Right lung (tissue), 10 donors: ENCODE results near the gene PSME3IP1. TPM values are rescaled to one million over a fixed set of nuclear protein-coding genes. Genes with fewer than 3 reads are reported as not detected.

Source experiments
- DNase-seq, 2 donors: peaks; one replicate each; pipeline ENCODE4 v3.0.0-alpha.2; 2013
- long read RNA-seq, 8 donors: transcript quantifications; one replicate each; lab custom pipeline, GENCODE V29; 2026
- polyA plus RNA-seq, 5 donors: library from polyadenylated mRNA; unstranded; fragments of 120-200 nt; gene quantifications; one replicate each; pipeline versions ENCODE4 v1.2.1 to v1.2.3, GENCODE V29; 2013; ENCODE audit warnings: inconsistent platforms in 1 of 5, low replicate concordance in 1 of 5; ENCODE audit not compliant: insufficient read length in 5 of 5, insufficient read depth in 1 of 5

Gene PSME3IP1, protein sequence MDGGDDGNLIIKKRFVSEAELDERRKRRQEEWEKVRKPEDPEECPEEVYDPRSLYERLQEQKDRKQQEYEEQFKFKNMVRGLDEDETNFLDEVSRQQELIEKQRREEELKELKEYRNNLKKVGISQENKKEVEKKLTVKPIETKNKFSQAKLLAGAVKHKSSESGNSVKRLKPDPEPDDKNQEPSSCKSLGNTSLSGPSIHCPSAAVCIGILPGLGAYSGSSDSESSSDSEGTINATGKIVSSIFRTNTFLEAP
- polyA plus RNA-seq, result 100 to 1,000 TPM in 4 of 5 donors, 10 to 100 TPM in 1; 94.0 to 123 (median 115) TPM
- long read RNA-seq, donor 1, transcript FAM192A-201 (7 exons, 2,848 nt), result major isoform, 11 of 32 reads
- long read RNA-seq, donor 1, transcript FAM192A-218 (7 exons, 1,086 nt), result minor isoform, 5 of 32 reads
- long read RNA-seq, donor 1, partial matches to known transcripts, result 6 of 32 reads
- long read RNA-seq, donor 1, other reads (novel, unspliced or antisense), result 7 of 32 reads
- long read RNA-seq, donor 2, transcript FAM192A-201 (7 exons, 2,848 nt), result major isoform, 12 of 15 reads
- long read RNA-seq, donor 2, partial matches to known transcripts, result 0 of 15 reads
- long read RNA-seq, donor 2, other reads (novel, unspliced or antisense), result 0 of 15 reads
- long read RNA-seq, donor 3, transcript FAM192A-201 (7 exons, 2,848 nt), result major isoform, 12 of 23 reads
- long read RNA-seq, donor 3, partial matches to known transcripts, result 5 of 23 reads
- long read RNA-seq, donor 3, other reads (novel, unspliced or antisense), result 0 of 23 reads
- long read RNA-seq, donor 4, transcript FAM192A-201 (7 exons, 2,848 nt), result major isoform, 11 of 24 reads
- long read RNA-seq, donor 4, partial matches to known transcripts, result 8 of 24 reads
- long read RNA-seq, donor 4, other reads (novel, unspliced or antisense), result 0 of 24 reads
- long read RNA-seq, donor 5, transcript FAM192A-201 (7 exons, 2,848 nt), result major isoform, 13 of 25 reads
- long read RNA-seq, donor 5, transcript FAM192A-218 (7 exons, 1,086 nt), result minor isoform, 6 of 25 reads
- long read RNA-seq, donor 5, partial matches to known transcripts, result 5 of 25 reads
- long read RNA-seq, donor 5, other reads (novel, unspliced or antisense), result 0 of 25 reads
- long read RNA-seq, donor 6, transcript FAM192A-201 (7 exons, 2,848 nt), result major isoform, 17 of 31 reads
- long read RNA-seq, donor 6, transcript FAM192A-218 (7 exons, 1,086 nt), result minor isoform, 6 of 31 reads
- long read RNA-seq, donor 6, partial matches to known transcripts, result 5 of 31 reads
- long read RNA-seq, donor 6, other reads (novel, unspliced or antisense), result 0 of 31 reads
- long read RNA-seq, donor 7, transcript FAM192A-201 (7 exons, 2,848 nt), result major isoform, 5 of 13 reads
- long read RNA-seq, donor 7, partial matches to known transcripts, result 0 of 13 reads
- long read RNA-seq, donor 7, other reads (novel, unspliced or antisense), result 0 of 13 reads
- long read RNA-seq, donor 8, transcript FAM192A-201 (7 exons, 2,848 nt), result major isoform, 7 of 8 reads
- long read RNA-seq, donor 8, partial matches to known transcripts, result 0 of 8 reads
- long read RNA-seq, donor 8, other reads (novel, unspliced or antisense), result 0 of 8 reads

DNA sequence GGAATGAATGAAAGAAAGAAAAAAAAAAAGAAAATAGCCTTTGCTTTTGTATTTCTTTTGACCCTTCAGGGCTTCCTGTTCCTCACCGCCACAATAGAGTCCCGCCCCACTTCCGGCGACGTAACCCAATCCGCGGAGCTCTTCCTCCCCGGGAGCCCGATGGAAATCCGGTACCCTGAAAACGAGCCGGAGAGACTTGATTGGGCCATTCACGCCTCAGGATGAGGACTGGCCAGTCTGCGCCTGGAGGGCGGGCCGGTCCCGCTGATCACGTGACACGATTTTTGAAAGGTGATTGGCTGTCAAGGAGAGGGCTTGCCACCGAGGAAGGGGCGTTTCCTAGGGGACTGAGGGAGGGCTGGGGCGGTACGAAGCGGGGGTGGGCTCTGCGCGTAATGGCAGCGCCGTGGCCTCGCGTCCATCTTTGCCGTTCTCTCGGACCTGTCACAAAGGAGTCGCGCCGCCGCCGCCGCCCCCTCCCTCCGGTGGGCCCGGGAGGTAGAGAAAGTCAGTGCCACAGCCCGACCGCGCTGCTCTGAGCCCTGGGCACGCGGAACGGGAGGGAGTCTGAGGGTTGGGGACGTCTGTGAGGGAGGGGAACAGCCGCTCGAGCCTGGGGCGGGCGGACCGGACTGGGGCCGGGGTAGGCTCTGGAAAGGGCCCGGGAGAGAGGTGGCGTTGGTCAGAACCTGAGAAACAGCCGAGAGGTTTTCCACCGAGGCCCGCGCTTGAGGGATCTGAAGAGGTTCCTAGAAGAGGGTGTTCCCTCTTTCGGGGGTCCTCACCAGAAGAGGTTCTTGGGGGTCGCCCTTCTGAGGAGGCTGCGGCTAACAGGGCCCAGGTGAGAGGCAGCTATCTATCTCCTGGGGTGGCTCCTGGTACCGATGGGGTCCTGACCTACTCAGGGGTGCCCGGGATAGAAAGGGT lies at the start of gene PSME3IP1, which contains the start of gene RSPRY1:
PSME3IP1 (minus strand) TSS at position 95 of the 927 bp plus-strand sequence. CDS start 12,185 bp downstream, outside the sequence.
RSPRY1 (plus strand) TSS at position 385 of the 927 bp plus-strand sequence. CDS start 18,330 bp downstream, outside the sequence.
- peak; percentile 99 to 100 for DNase-seq

DNA sequence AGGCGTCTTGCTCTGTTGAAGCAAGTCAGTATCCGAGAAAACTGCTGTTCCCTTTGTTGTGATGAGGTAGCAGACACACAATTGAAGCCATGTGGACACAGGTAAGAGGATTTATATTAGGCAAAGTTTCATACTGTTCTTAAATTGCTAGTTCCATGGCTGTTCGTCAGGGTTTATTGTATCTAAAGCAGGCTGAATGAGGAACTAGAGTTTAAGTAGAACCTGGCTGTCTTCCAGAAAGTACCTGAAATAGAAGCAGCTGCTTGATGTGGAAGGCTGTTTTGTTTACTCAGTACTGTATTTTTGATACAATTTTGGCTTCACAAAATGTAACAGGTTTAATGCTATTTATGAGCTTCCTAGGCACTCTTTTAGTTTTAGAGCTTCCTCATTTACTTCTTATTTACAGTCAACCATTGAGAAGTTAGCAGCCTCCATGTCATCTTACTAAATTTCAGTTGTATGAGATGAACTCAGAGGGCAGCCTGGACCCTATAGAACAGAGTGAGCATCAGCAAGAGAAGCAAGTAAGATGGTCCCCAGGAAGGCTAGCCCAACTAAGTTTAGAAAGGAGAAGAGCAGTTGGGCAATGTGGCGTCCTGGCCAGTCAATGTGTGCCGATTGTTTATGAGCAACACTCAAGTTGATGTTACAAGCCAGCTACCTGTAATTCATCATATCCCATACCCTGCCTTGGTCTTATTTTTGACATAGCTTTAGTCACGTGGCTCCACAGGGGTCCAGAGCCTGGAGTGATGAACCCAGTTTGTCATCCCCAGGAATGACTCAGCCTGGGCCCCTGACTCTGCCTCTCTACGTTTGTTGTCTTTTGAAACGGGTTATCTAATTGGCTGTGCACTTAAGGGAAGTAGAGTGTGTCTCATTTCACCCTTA lies 49.5 kb upstream of the PSME3IP1 start:
- DNase-seq, result peak; percentile 26 to 36

DNA sequence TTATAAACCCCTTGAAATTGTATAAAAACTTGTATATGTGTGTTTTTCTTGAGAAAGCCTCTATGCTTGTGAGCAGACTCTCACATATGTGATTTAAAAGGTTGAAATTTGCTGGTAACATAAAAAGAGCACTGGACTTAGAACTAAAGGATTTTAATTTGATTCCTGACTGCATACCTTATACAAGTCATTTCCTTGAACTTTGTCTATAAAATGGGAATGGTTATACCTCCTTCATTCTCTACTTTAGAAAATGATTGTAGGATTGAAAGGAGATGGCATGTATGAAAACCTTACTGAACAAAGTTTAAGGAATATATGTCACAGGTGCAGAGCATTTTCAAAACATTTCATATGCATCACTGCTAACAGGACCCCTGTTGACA lies 48.9 kb upstream of the PSME3IP1 start:
- DNase-seq, result no peak

DNA sequence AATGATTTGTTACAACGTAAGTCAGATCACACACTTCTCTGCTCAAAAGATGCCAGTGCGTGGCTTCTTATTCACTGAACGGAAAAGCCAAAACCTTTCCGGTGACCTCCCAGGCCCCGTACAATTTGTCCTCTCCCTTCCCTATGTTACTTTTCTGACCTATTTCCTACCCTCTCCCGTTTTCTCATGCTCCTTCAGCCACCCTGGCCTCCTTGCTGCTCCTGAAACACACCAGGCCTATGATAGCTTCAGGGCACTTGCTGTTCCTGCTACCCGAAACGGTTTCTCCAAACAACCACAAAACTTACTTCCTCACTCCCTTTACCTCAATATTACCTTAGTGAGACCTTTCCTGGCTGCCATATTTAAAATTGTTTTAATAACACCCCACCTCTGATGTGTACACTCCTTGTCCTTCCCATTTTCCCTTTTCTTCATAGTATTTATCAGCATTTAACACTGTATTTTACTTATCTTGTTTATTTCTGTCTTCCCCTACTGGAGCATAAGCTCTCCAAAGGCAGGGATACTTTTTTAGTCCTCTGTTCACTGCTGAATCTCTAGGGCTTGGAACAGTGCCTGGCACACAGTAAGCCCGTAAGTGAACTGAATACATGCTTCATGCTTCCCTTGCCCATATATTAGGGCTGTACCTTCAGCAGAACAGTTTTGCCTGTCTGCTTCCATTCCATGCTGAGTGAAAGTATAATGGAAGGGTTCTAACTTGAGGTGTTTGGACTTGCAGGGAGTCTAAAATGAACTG lies 48.3 kb upstream of the PSME3IP1 start:
- DNase-seq, result no peak

DNA sequence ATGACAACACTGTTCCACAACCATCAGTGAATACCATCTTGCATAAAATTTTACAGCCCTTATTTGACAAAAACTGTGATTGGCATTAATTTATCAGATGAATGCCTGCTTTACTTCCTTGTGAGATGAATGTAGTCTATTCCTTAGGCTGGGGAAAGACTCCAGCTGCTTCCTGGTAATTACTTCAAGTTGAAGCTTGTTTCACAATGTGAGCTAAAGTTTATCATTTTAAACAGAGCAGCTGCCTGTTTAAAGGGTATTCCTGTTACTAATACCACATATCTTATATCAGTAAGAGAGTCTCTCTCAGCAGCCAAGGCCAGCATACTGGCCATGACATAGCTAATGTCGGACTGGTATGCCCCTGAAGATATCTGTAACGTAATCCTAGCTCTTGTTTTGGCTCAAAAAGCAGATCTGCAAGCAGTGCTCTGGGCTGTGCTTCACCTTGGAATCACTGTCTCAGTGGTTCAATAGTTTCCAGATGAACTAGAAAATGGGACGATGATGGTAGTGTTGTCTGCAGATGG lies 46.0 kb upstream of the PSME3IP1 start:
- no peak for DNase-seq

DNA sequence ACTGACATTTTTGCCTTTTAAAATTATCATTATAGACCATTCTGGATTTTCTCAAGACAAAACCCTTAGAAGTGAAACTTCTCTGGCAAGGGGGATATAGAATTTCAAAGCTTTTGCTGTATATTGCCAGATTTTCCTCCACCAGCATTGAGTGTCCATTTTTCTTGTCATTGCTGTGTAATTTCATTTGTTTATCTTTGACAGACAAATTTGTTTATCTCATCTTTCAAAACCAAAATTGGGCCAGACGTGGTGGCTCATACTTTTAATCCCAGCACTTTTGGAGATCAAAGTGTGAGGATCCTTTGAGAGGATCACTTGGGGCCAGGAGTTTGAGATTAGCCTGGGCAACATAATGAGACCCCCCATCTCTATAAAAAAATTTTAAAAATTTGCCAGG lies 43.2 kb upstream of the PSME3IP1 start:
- DNase-seq, result no peak

DNA sequence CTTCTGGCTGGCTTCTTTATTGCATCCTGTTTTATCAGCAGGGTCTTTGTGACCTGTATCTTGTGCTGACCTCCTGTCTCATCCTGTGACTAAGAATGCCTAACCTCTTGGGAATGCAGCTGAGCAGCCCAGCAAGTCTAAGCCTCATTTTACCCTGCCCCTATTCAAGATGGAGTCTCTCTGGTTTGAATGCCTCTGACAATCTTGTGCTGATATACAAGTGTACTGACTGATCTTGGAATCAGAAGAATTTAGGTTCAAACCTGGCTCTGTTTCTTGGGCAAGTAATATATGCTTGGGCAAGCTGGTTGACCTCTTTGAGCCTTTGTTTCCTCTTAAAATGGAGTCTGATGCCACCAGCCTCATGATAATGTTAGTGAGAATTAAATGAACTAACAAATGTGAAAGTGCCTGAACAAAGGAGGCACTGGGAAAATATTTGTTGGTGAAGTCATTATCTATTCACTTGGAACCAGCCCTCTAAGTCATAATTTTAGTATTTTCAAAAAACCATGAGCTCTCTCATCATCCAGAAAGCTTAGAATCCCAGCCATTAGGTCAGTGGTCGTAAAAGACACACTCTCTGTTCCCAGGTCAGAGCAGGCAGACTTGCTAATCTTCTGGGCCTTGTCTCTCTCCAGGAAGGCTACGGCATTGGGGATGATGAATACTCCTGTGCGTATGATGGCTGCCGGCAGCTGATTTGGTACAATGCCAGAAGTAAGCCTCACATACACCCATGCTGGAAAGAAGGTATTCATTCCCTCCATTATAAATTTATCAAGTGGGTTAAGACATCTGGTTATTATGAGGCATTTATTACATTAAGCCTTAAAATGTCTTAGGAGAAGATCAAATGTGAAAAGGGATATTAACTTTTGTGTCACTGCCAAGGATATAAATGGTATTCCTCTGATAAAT lies 41.1 kb upstream of the PSME3IP1 start:
- no peak for DNase-seq

DNA sequence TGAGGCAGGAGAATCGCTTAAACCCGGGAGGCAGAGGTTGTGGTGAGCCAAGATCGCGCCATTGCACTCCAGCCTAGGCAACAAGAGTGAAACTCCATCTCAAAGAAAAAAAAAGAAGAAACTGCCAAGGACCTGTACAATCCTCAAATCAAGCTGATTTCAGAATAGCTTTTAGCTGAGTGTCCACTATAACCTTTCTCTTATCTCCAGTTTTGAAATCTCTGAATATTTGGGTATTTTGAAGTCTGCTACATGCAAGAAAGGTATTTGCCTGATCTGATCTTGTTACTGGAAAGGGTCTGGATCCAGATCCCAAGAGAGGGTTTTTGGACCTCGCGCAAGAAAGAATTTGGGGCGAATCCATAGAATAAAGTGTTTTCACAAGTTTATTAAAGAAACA lies 40.1 kb upstream of the PSME3IP1 start:
- no peak for DNase-seq

DNA sequence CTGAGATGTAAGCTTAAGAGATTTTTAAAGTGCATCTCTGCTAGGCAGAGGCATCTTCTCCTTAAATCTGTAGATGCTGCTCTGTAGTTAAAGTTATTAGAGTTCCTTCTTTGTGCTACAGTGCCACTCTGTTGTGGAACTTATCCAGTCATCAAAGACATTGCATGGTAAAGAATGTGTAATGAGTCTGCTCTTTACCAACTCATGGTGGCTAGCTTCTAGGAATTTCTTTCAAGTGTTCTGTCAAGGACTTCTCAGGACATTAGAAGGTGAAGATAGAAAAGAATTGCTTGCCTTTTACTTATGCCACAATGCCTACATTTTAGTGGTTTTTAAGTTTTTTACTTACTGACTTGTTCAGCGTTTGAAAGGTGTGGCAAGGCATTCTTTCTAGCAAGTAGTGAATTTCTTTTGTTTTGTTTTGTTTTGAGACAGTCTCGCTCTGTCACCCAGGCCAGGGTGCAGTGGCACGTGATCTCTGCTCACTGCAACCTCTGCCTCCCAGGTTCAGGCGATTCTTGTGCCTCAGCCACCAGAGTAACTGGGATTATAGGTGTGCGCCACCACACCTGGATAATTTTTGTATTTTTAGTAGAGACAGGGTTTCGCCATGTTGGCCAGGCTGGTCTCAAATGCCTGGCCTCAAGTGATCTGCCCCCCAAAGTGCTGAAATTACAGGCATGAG lies 39.0 kb upstream of the PSME3IP1 start:
- DNase-seq, result no peak

DNA sequence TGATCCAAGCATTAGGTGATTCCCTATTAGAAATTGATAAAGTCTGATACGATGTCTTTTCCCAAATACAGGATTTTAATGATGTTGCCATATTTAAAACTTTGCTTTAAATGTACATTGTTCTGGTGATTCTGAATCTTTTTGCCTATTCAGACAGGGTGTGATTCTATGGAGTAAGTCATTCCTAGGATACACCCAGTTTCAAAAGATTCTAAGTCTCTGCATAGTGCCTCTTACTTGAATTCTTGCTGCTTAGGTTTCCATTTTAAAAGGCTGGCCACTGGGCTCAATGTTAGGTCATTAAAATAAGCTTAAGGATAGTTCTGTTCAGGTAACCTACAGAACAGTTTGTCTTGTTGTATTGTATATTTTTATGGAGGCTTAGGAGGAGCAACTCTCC lies 37.2 kb upstream of the PSME3IP1 start:
- DNase-seq, result no peak

DNA sequence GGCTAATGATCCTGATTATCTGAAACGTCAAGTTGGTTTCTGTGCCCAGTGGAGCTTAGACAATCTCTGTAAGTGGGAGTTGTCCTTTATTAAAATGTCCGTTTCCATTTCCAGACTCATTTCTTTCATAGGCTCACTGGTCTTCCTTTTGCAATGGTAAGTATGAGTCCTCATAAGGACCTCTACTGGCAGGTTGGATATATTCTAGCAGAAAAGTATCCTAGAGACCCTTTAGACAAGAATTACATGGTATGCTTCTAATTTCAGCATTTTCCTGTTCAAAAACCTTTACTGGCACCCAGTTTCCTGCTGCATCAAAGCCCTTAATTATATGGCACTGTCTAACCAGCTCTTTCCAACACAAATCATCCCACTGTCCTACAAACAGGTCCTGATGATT lies 31.1 kb upstream of the PSME3IP1 start:
- no peak for DNase-seq

DNA sequence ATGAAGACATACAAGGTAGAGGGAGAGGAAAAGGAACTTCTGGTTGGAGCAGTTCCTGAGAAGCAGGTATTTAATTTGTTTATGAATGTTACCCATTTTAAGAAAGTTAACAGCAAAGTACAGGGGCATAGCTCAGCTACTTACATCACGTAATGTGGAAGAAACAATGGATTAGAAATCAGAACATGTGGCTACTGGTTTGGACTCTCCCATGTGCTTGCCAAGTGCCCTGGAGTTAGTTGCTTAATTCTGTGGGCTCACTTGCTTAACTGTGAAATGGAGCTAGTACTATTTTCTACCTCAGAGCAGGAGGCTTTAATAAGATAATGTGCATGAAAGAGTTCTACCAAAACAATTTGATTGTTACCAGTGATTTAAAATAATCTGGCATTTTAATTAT lies 27.6 kb upstream of the PSME3IP1 start:
- DNase-seq, result no peak

DNA sequence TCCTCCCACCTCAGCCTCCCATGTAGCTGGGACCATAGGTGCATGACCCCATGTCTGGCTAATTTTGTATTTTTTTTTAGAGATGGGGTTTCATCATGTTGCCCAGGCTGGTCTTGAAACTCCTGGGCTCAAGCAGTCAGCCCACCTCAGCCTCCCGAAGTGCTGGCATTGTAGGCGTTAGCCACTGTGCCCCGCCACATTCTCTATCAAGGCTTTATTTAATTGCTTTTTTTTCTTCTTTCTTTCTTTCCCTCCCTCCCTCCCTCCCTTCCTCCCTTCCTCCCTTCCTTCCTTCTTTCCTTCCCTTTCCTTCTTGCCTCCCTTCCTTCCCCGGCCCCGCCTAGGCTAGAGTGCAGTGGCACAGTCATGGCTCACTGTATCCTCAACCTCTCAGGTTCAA lies 23.9 kb upstream of the PSME3IP1 start:
- no peak for DNase-seq

DNA sequence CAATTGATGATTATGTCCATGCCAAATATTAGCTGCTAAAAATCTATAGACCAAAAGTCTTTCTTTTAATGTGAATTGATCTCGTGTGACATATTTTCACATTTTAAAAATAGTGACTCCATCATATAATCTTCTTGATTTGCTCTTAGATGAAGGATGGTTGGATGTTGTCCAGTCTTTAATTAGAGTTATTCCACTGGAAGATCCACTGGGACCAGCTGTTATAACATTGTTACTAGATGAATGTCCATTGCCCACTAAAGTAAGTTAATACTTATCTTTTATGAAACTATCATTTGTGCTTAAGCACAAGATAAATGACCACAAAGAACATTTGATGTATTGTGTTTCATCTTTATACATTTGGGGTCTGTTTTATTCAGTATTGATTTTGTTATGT lies 23.1 kb upstream of the PSME3IP1 start:
- no peak for DNase-seq

DNA sequence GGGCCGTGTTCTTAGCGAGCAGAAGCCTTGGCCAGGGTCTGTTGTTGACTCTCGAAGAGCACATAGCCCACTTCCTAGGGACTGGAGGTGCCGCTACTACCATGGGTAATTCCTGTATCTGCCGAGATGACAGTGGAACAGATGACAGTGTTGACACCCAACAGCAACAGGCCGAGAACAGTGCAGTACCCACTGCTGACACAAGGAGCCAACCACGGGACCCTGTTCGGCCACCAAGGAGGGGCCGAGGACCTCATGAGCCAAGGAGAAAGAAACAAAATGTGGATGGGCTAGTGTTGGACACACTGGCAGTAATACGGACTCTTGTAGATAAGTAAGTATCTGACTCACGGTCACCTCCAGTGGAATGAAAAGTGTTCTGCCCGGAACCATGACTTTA lies 18.8 kb upstream of the PSME3IP1 start:
- DNase-seq, result no peak

DNA sequence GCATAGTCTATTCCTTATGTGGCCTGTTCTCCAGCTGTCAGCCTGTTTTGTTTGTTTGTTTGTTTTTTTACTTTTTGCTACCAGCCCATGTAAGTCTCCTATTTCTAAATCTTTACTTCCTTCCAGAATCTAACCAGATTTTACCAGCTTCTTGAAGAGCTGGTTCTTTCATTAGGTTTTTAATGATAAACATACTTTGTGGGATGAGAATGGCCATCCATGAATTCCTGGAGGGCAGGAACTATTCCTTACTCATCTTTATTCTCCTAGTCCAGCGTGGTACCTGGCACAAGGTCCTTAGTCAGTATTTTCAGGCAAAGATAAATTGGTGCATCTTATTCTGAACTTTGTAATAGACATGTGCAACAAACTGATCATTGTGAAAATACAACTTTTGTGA lies 17.6 kb upstream of the PSME3IP1 start:
- DNase-seq, result no peak
